Measurements from ENCODE around the gene DDX25. TPM values are rescaled to one million over a fixed set of nuclear protein-coding genes. Genes with fewer than 3 reads are reported as not detected.

The DDX25 gene
- total RNA-seq, 2 experiments from 2014 or later: not detected

- no peak overlapping the region for H3K27ac ChIP-seq (ENCODE audit: low read depth in 1 of 2, low read length in 2 of 2)
- intact Hi-C loops (cut with DNase I, micrococcal nuclease): loop anchor here (2.0 to 10.0 kb wide), 7 partner anchors 147 to 912 kb away; partner anchors contain the start of genes CHEK1 (in 1 of the 2) and EI24 (in 1 of the 2)
- ChIA-PET POLR2A (no interaction called here), CTCF (no interaction called here)
- H3K27me3 ChIP-seq (ENCODE audit: control insufficient read depth in 1 of 2, insufficient read depth in 2 of 2, low read length in 2 of 2): no peaks in the 10 kb centered on the region
- no peaks in the 10 kb centered on the region for H3K36me3 Mint-ChIP-seq (ENCODE audit: low read depth)
- H3K4me1 Mint-ChIP-seq (ENCODE audit: low read depth): no peaks in the 10 kb centered on the region
- H3K4me1 ChIP-seq (ENCODE audit: insufficient read depth, low read length): no peaks in the 10 kb centered on the region
- no peak for TF ChIP-seq CTCF (IDR thresholded peaks at IDR 0.05)
- H3K36me3 ChIP-seq (ENCODE audit: insufficient read depth, low read length): no peaks in the 10 kb centered on the region
- H3K9me3 ChIP-seq (ENCODE audit: control insufficient read depth in 1 of 2, insufficient read depth in 1 of 2, low read length in 2 of 2): peaks cover 4 to 5% of the 10 kb centered on the region in 2 experiments
- H3K4me3 Mint-ChIP-seq: no peak overlapping the region
- H3K9me3 Mint-ChIP-seq: no peaks in the 10 kb centered on the region
- DNase-seq (no peak), ATAC-seq (ENCODE audit: poor library complexity) (no peak)
- H3K27ac Mint-ChIP-seq: no peak overlapping the region
- H3K27me3 Mint-ChIP-seq: peaks cover 10% of the 10 kb centered on the region
- H3K4me3 ChIP-seq (ENCODE audit: low read length): no peak overlapping the region
These were observed 30.3 kb upstream of the DDX25 start for GRCh38 chr11:125873881-125874555.

- no peaks in the 10 kb centered on the region for H3K4me1 Mint-ChIP-seq (ENCODE audit: low read depth)
- H3K27me3 Mint-ChIP-seq: peaks cover 10% of the 10 kb centered on the region
- Histone ChIP-seq H3K4me3 (ENCODE audit: low read length) (no peak overlapping the region), H3K36me3 (ENCODE audit: insufficient read depth, low read length) (no peaks in the 10 kb centered on the region), H3K4me1 (ENCODE audit: insufficient read depth, low read length) (no peaks in the 10 kb centered on the region), H3K27me3 (ENCODE audit: control insufficient read depth in 1 of 2, insufficient read depth in 2 of 2, low read length in 2 of 2) (no peaks in the 10 kb centered on the region), H3K27ac (ENCODE audit: low read depth in 1 of 2, low read length in 2 of 2) (no peak overlapping the region), H3K9me3 (ENCODE audit: control insufficient read depth in 1 of 2, insufficient read depth in 1 of 2, low read length in 2 of 2) (peaks cover 4 to 5% of the 10 kb centered on the region in 2 experiments)
- DNase-seq: peak in 9 of 14 experiments; percentile 7 to 70 (median 32)
- ATAC-seq (ENCODE audit: poor library complexity): peak; percentile 44
- no peaks in the 10 kb centered on the region for H3K36me3 Mint-ChIP-seq (ENCODE audit: low read depth)
- no peaks in the 10 kb centered on the region for H3K9me3 Mint-ChIP-seq
- no peak overlapping the region for H3K27ac Mint-ChIP-seq
- peak; percentile 76 for TF ChIP-seq CTCF (IDR thresholded peaks at IDR 0.05)
- POLR2A ChIA-PET: no interaction called here
- H3K4me3 Mint-ChIP-seq: no peak overlapping the region
- CTCF ChIA-PET: interaction anchor here (0.6 kb wide), 1 partner anchor 29 kb away, joined by 4 read pairs; the partner anchor contains the start of gene PUS3
- intact Hi-C loops (cut with DNase I, micrococcal nuclease): loop anchor here (2.0 to 10.0 kb wide), 7 partner anchors 147 to 912 kb away; partner anchors contain the start of genes CHEK1 (in 1 of the 2) and EI24 (in 1 of the 2)
These were observed 29.7 kb upstream of the DDX25 start for GRCh38 chr11:125874556-125875124.

GRCh38 chr11:125881291-125881690, 23.0 kb upstream of the DDX25 start:
- Histone ChIP-seq H3K27me3 (ENCODE audit: control insufficient read depth in 1 of 2, insufficient read depth in 2 of 2, low read length in 2 of 2) (no peaks in the 10 kb centered on the region), H3K9me3 (ENCODE audit: control insufficient read depth in 1 of 2, insufficient read depth in 1 of 2, low read length in 2 of 2) (no peaks in the 10 kb centered on the region), H3K4me1 (ENCODE audit: insufficient read depth, low read length) (no peaks in the 10 kb centered on the region), H3K27ac (ENCODE audit: low read depth in 1 of 2, low read length in 2 of 2) (no peak overlapping the region), H3K36me3 (ENCODE audit: insufficient read depth, low read length) (no peaks in the 10 kb centered on the region), H3K4me3 (ENCODE audit: low read length) (no peak overlapping the region)
- no peaks in the 10 kb centered on the region for H3K4me1 Mint-ChIP-seq (ENCODE audit: low read depth)
- no peak overlapping the region for H3K4me3 Mint-ChIP-seq
- POLR2A ChIA-PET: no interaction called here
- no peaks in the 10 kb centered on the region for H3K9me3 Mint-ChIP-seq
- no peaks in the 10 kb centered on the region for H3K27me3 Mint-ChIP-seq
- no peak for TF ChIP-seq CTCF (IDR thresholded peaks at IDR 0.05)
- CTCF ChIA-PET: interaction anchor here (1.0 to 1.1 kb wide), 2 partner anchors 15 to 32 kb away, joined by 3 to 4 read pairs; no protein-coding TSS in a partner anchor
- H3K27ac Mint-ChIP-seq: no peak overlapping the region
- DNase-seq (no peak), ATAC-seq (ENCODE audit: poor library complexity) (no peak)
- intact Hi-C loops (cut with DNase I, micrococcal nuclease): loop anchor here in 1 of 2 experiments (10.0 kb wide), 1 partner anchor 1206 kb away; the partner anchor contains the start of genes SIAE and SPA17
- H3K36me3 Mint-ChIP-seq (ENCODE audit: low read depth): no peaks in the 10 kb centered on the region

Data from CD4-positive, alpha-beta T cell (primary cell).